DND-41 (cell line): ENCODE data around the gene UNC13D.

ENCODE experiments used
- EZH2 ChIP-seq: IDR thresholded peaks from 3 replicates; pipeline ENCODE4 v1.6.1; 2012; ENCODE audit warnings: borderline replicate concordance, low read depth, mild to moderate bottlenecking, moderate library complexity, low read length, inconsistent platforms; ENCODE audit not compliant: severe bottlenecking
- TF ChIP-seq, protein P1 (sequence below): IDR thresholded peaks from 2 replicates; pipeline ENCODE4 v1.5.1; 2012; ENCODE audit warnings: borderline replicate concordance, low read length, moderate library complexity, mild to moderate bottlenecking; ENCODE audit not compliant: poor library complexity, severe bottlenecking; ENCODE audit errors: extremely low read depth

DNA sequence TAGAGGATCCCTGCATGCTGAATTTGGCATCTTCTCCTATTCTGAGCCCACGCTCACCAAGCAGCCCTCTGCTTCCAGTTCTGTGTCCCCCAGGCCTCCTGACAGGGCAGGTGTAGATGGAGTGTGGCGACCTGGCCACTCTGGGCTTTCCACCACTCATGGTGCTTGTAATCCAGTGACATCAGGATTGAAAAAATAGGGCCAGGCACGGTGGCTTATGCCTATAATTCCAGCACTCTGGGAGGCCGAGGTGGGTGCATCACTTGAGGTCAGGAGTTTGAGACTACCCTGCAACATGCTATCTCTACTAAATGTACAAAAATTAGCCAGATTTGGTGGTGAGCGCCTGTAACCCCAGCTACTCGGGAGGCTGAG is 30.2 kb downstream of the UNC13D start:
- TF ChIP-seq, protein P1, sequence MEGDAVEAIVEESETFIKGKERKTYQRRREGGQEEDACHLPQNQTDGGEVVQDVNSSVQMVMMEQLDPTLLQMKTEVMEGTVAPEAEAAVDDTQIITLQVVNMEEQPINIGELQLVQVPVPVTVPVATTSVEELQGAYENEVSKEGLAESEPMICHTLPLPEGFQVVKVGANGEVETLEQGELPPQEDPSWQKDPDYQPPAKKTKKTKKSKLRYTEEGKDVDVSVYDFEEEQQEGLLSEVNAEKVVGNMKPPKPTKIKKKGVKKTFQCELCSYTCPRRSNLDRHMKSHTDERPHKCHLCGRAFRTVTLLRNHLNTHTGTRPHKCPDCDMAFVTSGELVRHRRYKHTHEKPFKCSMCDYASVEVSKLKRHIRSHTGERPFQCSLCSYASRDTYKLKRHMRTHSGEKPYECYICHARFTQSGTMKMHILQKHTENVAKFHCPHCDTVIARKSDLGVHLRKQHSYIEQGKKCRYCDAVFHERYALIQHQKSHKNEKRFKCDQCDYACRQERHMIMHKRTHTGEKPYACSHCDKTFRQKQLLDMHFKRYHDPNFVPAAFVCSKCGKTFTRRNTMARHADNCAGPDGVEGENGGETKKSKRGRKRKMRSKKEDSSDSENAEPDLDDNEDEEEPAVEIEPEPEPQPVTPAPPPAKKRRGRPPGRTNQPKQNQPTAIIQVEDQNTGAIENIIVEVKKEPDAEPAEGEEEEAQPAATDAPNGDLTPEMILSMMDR = no peak
- no peak for TF ChIP-seq EZH2
